NK-92 treated with Interleukin-12 subunit alpha and Interleukin-12 subunit beta, amount 100 ng/mL, for 24 hours (cell line): ENCODE results near the gene FOSB.
A peak's percentile ranks its signal among the peaks of the same experiment; 100 is the strongest.

ENCODE experiments used
- DNase-seq: peaks from one replicate; lab custom pipeline; 2025; lab: John Stamatoyannopoulos, UW

Gene FOSB

GRCh38 chr19:45468803-45469131 is 971 bp downstream of the FOSB start:
- DNase-seq = no peak

GRCh38 chr19:45469132-45469944 is 1.5 kb downstream of the FOSB start:
- DNase-seq = peak; percentile 88

DNA sequence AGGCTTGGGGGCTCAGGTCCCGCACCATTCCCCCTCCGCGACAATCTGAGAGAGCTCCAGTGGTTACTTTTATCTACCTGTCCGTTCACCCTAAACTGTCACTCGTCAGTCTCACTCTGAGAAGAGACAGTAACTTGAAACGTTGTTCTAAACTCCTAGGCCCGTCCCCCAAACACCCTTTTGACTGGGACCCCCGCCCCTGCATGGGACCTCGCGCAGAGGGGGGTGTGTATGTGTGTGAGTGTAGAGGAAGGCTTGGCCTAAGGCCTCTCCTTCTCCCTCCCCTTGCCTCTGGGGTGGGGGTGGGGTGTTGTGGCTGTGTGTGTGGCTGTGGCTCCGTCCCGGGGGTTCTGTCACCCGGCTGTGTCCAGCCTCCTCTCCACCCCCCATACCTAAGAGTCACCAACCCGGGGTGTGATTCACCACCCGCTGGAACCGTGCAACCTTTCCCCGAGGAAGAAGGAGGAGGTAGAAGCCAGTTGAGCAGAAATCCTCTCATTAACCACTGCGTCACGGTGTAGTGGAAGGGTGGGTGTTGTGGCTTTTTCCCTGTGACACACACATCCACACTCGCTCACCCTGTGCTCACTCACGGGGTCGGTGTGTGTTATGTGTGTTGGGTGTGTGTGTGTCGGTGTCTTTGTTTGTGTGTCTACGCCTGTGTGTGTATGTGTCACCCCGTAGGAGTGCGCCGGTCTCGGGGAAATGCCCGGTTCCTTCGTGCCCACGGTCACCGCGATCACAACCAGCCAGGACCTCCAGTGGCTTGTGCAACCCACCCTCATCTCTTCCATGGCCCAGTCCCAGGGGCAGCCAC is 2.4 kb downstream of the FOSB start:
- no peak for DNase-seq

- no peak for DNase-seq
Measured at GRCh38 chr19:45470762-45471081, 2.9 kb downstream of the FOSB start.

DNA sequence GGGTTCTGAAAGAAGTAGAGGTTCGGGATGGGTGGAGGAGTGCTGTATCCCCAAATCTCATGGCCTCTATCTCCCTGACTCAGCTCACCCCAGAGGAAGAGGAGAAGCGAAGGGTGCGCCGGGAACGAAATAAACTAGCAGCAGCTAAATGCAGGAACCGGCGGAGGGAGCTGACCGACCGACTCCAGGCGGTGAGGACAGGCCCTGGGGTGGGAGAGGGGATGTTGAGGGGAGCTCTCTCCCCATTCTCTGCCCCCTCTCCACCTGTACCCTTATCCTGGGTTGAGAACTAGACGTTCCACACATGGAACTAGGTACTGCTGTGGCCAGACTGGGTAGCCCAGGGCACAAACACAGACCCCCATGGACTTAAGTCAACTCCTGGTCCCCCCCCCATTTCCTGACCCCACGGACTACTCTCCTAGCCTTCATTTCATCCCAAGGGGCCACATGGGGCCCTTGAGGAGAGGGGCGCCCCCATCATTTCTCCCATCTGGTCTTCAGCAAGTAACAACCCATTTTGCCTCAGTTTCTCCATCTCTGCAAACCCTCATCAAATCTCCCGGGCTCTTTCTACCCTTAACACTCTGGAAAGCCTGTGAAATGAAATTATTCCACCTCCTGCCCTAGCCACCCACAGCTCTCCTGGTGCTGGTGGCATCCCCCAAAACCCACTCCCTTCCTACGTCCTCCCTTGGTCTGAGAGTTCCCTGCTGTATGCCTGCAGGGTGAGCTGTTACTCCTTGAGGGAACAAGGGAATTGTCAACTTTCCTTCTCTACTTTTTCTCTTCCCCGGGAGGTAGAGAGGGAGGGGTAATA is 3.5 kb downstream of the FOSB start:
- DNase-seq = no peak

GRCh38 chr19:45471931-45472562 is 4.3 kb downstream of the FOSB start:
- DNase-seq = no peak

- no peak for DNase-seq
Measured at GRCh38 chr19:45472563-45473366, 5.0 kb downstream of the FOSB start.

DNA sequence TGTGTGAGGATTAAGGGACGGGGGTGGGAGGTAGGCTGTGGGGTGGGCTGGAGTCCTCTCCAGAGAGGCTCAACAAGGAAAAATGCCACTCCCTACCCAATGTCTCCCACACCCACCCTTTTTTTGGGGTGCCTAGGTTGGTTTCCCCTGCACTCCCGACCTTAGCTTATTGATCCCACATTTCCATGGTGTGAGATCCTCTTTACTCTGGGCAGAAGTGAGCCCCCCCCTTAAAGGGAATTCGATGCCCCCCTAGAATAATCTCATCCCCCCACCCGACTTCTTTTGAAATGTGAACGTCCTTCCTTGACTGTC is 5.5 kb downstream of the FOSB start:
- DNase-seq = no peak

DNA sequence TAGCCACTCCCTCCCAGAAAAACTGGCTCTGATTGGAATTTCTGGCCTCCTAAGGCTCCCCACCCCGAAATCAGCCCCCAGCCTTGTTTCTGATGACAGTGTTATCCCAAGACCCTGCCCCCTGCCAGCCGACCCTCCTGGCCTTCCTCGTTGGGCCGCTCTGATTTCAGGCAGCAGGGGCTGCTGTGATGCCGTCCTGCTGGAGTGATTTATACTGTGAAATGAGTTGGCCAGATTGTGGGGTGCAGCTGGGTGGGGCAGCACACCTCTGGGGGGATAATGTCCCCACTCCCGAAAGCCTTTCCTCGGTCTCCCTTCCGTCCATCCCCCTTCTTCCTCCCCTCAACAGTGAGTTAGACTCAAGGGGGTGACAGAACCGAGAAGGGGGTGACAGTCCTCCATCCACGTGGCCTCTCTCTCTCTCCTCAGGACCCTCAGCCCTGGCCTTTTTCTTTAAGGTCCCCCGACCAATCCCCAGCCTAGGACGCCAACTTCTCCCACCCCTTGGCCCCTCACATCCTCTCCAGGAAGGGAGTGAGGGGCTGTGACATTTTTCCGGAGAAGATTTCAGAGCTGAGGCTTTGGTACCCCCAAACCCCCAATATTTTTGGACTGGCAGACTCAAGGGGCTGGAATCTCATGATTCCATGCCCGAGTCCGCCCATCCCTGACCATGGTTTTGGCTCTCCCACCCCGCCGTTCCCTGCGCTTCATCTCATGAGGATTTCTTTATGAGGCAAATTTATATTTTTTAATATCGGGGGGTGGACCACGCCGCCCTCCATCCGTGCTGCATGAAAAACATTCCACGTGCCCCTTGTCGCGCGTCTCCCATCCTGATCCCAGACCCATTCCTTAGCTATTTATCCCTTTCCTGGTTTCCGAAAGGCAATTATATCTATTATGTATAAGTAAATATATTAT is 6.1 kb downstream of the FOSB start:
- DNase-seq = no peak

DNA sequence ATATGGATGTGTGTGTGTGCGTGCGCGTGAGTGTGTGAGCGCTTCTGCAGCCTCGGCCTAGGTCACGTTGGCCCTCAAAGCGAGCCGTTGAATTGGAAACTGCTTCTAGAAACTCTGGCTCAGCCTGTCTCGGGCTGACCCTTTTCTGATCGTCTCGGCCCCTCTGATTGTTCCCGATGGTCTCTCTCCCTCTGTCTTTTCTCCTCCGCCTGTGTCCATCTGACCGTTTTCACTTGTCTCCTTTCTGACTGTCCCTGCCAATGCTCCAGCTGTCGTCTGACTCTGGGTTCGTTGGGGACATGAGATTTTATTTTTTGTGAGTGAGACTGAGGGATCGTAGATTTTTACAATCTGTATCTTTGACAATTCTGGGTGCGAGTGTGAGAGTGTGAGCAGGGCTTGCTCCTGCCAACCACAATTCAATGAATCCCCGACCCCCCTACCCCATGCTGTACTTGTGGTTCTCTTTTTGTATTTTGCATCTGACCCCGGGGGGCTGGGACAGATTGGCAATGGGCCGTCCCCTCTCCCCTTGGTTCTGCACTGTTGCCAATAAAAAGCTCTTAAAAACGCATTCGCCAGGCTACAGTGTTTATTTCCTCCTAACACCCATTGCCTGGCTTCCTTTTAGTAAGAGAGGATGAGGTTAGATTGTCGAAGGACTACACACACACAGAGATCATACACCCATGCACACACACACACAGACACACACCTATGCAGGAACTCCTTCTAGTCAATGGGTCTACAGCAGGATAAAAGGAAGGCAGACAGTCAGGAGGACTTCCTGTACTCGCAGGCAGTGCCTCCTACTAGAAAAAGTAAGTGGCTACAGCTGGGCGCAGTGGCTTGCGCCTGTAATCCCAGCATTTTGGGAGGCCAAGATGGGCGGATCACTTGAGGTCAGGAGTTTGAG is 7.1 kb downstream of the FOSB start:
- no peak for DNase-seq

- no peak for DNase-seq
Measured at GRCh38 chr19:45475537-45476291, 7.9 kb downstream of the FOSB start.

GRCh38 chr19:45476304-45476703 is 8.5 kb downstream of the FOSB start:
- no peak for DNase-seq

DNA sequence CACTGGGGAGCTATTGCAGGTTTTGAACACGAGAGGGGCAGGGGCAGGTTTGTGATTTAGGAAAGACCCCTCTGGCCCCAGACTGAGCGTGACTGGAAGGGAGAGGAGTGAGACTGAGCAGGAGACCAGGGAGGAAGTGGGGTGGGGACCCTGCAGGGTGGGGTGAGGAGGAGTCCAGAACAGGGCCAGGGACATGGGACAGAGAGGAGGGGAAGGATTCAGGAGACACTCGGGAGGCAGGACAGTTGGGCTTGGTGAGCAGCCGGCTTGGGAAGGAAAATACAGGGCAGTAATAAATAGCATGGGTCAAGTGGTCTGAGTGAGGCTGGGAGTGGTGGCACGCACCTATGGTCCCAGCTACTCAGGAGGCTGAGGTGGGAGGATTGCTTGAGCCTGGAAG is 9.4 kb downstream of the FOSB start:
- no peak for DNase-seq

DNA sequence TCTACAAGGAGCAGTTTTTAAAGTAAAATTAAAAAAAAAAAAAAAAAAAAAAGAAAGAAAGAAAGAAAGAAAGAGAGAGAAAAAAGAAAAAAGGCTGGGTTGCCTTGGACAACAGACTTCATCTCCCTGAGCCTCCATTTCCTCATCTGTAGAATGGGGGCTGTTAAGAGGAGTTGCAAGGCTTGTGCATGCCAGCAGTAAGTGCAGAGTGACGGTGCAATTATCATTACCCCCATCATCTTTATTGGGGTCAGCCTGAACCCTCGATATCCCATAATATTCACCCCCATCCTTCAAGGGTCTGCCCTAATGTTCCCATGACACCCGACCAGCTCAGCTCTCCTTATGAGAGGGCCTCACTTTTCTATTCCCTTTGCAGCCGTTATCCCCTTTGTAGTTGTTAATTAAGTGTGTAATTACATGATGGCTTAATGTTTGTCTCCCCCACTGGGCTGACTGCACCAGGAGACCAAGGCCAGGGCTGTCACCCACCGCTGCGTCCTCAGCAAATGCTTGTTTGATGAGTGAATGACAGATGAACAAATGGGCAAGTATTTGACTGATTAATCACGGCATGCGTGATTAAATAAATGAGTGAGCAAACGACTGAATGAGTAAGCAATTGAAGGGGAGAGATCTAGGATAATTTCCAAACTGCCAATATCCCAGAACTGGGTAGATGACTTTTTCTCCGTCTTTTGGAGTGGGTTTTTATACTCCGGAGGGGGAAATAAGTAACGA is 10.1 kb downstream of the FOSB start:
- no peak for DNase-seq

GRCh38 chr19:45478454-45479238 is 10.8 kb downstream of the FOSB start:
- peak; percentile 82 for DNase-seq

DNA sequence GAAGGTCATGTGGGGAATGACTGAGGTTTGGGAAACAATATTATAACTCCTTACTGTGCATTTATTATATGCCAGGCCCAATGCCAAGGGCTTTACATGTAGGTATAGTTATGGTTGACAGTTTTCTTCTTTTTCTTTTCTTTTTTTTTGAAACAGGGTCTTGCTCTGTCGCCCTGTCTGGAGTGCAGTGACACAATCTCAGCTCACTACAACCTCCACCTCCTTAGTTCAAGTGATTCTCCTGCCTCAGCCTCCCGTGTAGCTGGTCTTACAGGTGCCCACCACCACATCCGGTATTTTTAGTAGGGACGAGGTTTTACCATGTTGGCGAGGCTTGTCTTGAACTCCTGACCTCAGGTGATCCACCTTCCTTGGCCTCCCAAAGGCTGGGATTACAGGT is 15.2 kb downstream of the FOSB start:
- no peak for DNase-seq

GRCh38 chr19:45484273-45484945 is 16.6 kb downstream of the FOSB start:
- DNase-seq = no peak
